ACC112 (cell line): Measurements from ENCODE around the gene MAGI2.

ENCODE experiments used
- H2AFZ ChIP-seq: fragments of 200-600 bp; sonication (generic); one replicate; pipeline ENCODE4 v1.6.0; 2017; ENCODE audit warnings: antibody characterized with exemption, low read length; ENCODE audit not compliant: unreplicated experiment
- H3K27ac ChIP-seq: fragments of 200-600 bp; sonication (generic); 2 replicates; pipeline ENCODE4 v1.5.1; 2014; ENCODE audit warnings: low read depth, mild to moderate bottlenecking, antibody characterized with exemption, low read length, moderate library complexity
- H3K27me3 ChIP-seq: fragments of 200-600 bp; sonication (generic); 2 replicates; pipeline ENCODE4 v1.6.1; 2014; ENCODE audit warnings: mild to moderate bottlenecking, antibody characterized with exemption, low read length, moderate library complexity, mixed read lengths; ENCODE audit not compliant: insufficient read depth
- H3K36me3 ChIP-seq: fragments of 200-600 bp; sonication (generic); 2 replicates; pipeline ENCODE4 v1.6.1; 2016; ENCODE audit warnings: mild to moderate bottlenecking, antibody characterized with exemption, low read length, moderate library complexity, mixed read lengths; ENCODE audit not compliant: insufficient read depth
- H3K4me1 ChIP-seq: fragments of 200-600 bp; sonication (generic); one replicate; pipeline ENCODE4 v1.6.1; 2016; ENCODE audit warnings: low read length, mixed read lengths; ENCODE audit not compliant: insufficient read depth, unreplicated experiment, control insufficient read depth
- H3K4me3 ChIP-seq: fragments of 200-600 bp; sonication (generic); 2 replicates; pipeline ENCODE4 v1.5.1; 2014; ENCODE audit warnings: mild to moderate bottlenecking, low read depth, low read length
- H3K79me2 ChIP-seq: fragments of 200-600 bp; sonication (generic); one replicate; pipeline ENCODE4 v1.6.0; 2016; ENCODE audit warnings: low read length; ENCODE audit not compliant: control insufficient read depth, unreplicated experiment, insufficient read depth

MAGI2 gene

DNA sequence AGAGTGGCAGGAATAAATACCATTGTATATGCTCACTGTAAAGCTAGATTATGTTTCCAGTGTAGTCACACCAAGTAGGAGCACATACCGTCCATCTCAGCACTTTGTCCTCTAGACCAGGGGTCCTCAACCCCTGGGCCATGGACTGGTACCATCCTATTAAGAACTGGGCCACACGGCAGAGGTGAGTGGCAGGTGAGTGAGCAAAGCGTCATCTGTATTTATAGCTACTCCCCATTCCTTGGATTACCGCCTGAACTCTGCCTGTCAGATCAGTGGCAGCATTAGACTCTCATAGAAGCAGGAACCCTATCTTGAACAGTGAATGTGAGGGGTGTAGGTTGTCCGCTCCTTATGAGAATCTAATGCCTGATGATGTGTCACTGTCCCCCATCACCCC lies 735.3 kb downstream of the MAGI2 start:
- H3K4me1 ChIP-seq: no peaks in the 10 kb centered on the region

DNA sequence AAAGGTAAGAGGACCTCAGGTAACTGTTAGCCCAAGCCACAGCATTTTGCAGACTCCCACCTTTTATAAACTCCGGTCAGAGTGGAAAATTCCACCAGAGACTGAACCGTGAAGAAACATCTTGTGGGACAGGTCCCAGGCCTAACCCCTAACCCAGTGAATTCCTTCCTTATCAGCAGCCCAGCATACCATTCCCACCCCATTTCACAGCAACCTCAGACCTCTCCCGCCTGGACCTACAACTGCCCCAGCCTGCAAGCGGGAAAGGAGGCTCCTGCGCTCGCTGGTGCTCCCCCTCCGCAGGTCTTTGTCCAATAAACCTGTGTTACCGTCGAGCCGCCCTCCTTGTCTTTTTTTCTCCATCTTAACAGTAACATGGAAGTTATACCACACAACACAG lies 736.6 kb downstream of the MAGI2 start:
- H3K4me1 ChIP-seq: no peaks in the 10 kb centered on the region
- no peaks in the 10 kb centered on the region for H3K36me3 ChIP-seq
- H3K27me3 ChIP-seq: no peaks in the 10 kb centered on the region
- no peak overlapping the region for H3K27ac ChIP-seq
- H3K79me2 ChIP-seq: no peaks in the 10 kb centered on the region
- H3K4me3 ChIP-seq: no peak overlapping the region
- no peak overlapping the region for H2AFZ ChIP-seq

More for the DNA sequence above, 735.3 kb downstream of the MAGI2 start:
- Histone ChIP-seq H3K27ac (no peak overlapping the region), H3K4me3 (no peak overlapping the region), H3K36me3 (no peaks in the 10 kb centered on the region), H3K27me3 (no peaks in the 10 kb centered on the region), H3K79me2 (no peaks in the 10 kb centered on the region), H2AFZ (no peak overlapping the region)

DNA sequence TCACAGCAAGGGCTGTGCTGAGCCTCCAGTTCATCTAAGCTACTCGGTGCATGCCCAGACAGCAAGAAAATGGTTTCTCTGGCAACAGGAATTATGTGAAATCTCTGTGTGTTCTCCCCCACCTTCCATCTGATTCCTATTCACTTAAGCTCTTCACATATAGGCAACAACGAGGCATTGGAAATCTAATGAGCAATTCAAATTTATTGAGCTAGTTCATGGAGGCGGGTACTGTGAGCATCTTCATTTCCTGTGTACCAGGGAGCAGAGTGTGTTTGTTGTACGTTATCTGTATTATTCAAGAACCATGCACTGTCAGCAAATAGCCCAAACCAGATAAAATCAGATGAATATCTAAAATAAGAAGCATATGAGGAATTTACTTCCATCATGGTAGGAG lies 739.1 kb downstream of the MAGI2 start:
- H3K36me3 ChIP-seq: no peaks in the 10 kb centered on the region
- H2AFZ ChIP-seq: no peak overlapping the region
- H3K27me3 ChIP-seq: no peaks in the 10 kb centered on the region
- no peak overlapping the region for H3K27ac ChIP-seq
- no peak overlapping the region for H3K4me3 ChIP-seq
- no peaks in the 10 kb centered on the region for H3K4me1 ChIP-seq
- H3K79me2 ChIP-seq: no peaks in the 10 kb centered on the region

DNA sequence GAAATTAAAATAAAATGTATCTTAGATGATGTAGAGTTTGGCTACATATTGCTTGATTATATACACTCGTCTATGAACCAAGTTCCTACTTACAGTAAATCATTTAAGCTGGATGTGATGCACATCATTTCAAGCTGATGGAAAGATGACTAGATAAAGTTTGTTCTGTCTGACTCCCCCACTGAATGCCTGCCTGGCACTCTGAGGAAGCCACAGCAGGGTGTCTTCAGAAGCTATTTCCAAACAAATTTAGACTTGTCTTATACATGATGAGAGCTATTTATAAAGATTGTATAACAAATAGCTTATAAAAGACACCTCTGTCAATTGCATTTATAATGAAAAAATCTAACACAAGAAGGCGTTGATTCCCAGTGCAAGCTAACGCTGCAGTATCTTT lies 741.4 kb downstream of the MAGI2 start:
- Histone ChIP-seq H3K27ac (no peak overlapping the region), H3K79me2 (no peaks in the 10 kb centered on the region), H3K36me3 (no peaks in the 10 kb centered on the region), H2AFZ (no peak overlapping the region), H3K4me3 (no peak overlapping the region), H3K27me3 (no peaks in the 10 kb centered on the region), H3K4me1 (no peaks in the 10 kb centered on the region)

DNA sequence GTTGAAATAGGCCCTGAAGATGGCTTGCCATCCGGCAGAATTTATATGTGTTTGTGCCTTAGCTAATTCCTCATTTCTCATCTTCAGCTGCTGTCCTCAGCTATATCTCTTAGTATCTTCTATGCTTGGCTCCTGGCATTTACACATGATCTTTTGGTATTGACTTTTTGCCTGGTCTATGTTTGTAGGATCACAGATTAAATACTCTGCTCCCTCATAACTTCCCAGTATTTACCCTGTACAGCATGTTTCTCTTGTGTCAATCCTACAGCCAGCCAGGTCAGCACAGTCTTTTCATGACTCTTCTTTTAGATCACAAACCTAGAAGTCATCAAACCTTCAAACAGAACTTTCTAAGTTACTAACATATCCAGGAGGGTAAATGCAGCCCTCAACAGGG lies 743.8 kb downstream of the MAGI2 start:
- no peaks in the 10 kb centered on the region for H3K36me3 ChIP-seq
- no peak overlapping the region for H2AFZ ChIP-seq
- H3K79me2 ChIP-seq: no peaks in the 10 kb centered on the region
- H3K27ac ChIP-seq: no peak overlapping the region
- no peaks in the 10 kb centered on the region for H3K4me1 ChIP-seq
- H3K4me3 ChIP-seq: no peak overlapping the region
- no peaks in the 10 kb centered on the region for H3K27me3 ChIP-seq

DNA sequence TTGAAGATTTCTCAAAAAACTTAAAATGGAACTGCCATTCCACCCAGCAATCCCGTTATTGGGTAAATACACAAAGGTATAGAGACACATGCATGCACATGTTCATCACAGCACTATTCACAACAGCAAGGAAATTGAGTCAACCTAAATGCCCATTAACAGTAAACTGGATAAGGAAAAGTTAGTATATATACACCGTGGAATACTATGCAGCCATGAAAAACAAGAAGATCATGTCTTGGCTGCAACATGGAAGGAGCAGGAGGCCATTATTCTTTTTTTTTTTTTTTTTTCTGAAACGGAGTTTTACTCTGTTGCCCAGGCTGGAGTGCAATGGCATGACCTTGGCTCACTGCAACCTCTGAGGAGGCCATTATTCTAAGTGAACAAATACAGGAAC lies 749.0 kb downstream of the MAGI2 start:
- Histone ChIP-seq H3K27ac (no peak overlapping the region), H3K27me3 (no peaks in the 10 kb centered on the region), H3K4me3 (no peak overlapping the region), H3K79me2 (no peaks in the 10 kb centered on the region), H3K4me1 (peaks cover 24% of the 10 kb centered on the region), H3K36me3 (no peaks in the 10 kb centered on the region), H2AFZ (no peak overlapping the region)

DNA sequence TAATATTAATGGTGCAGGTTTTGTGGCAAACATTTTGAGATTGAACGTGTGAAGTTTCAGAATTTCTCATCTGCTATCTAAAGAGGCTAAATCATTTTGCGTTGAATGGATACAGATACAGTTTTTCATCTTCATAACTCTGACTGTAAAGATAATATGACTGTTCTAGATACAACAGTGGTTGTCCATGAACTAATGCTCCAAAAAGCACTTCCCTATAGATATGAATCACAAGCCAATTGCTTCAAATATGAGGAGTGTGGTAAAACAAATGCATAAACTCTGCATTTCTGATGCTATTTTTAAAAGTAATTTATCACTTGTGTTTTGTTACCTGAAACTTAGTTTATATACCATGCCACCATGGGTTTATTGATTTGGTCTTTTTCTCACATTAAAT lies 750.1 kb downstream of the MAGI2 start:
- no peak overlapping the region for H2AFZ ChIP-seq
- no peaks in the 10 kb centered on the region for H3K79me2 ChIP-seq
- peaks cover 24% of the 10 kb centered on the region for H3K4me1 ChIP-seq
- no peak overlapping the region for H3K4me3 ChIP-seq
- peak overlapping the region; percentile 40 for H3K27ac ChIP-seq
- no peaks in the 10 kb centered on the region for H3K36me3 ChIP-seq
- H3K27me3 ChIP-seq: no peaks in the 10 kb centered on the region

DNA sequence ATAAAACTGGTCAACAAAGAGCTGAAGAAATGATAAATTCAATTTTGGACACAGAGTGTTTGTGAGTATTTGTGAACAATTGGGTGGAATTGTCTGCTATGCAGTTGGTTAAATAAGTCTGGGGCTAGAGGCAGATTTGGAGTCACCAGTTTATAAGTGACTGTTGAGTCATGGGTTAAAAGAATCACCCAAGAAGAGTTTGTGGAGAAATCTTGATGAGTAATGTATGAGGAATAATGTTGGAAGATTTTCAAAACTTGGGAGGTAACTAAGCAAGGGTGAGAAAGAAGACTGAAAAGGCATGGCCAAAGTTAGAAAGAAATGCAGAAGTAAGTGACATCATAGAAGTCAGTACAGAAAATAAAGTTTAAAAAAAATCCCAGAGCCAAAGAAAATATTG lies 750.7 kb downstream of the MAGI2 start:
- Histone ChIP-seq H2AFZ (no peak overlapping the region), H3K4me1 (peaks cover 24% of the 10 kb centered on the region), H3K27me3 (no peaks in the 10 kb centered on the region), H3K36me3 (no peaks in the 10 kb centered on the region), H3K79me2 (no peaks in the 10 kb centered on the region), H3K4me3 (no peak overlapping the region), H3K27ac (peak overlapping the region; percentile 66)

DNA sequence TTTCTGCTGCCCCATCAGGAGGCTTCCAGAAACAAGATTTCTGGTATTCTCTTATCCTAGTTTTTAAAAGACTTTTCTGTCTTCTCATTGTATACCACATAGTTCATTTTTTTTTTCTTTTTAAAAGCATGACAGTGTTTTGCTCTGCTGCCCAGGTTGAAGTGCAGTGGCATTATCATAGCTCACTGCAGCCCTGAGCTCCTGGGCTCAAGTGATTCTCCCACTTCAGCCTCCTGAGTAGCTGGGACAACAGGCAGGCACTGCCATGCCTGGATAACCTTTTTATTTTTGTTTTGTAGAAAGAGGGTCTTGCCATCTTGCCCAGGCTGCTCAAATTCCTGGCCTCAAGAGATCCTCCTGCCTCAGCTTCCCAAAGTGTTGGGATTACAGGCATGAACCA lies 757.6 kb downstream of the MAGI2 start:
- H3K27me3 ChIP-seq: no peaks in the 10 kb centered on the region
- no peak overlapping the region for H3K27ac ChIP-seq
- no peak overlapping the region for H2AFZ ChIP-seq
- no peak overlapping the region for H3K4me3 ChIP-seq
- H3K4me1 ChIP-seq: no peaks in the 10 kb centered on the region
- H3K79me2 ChIP-seq: no peaks in the 10 kb centered on the region
- no peaks in the 10 kb centered on the region for H3K36me3 ChIP-seq

DNA sequence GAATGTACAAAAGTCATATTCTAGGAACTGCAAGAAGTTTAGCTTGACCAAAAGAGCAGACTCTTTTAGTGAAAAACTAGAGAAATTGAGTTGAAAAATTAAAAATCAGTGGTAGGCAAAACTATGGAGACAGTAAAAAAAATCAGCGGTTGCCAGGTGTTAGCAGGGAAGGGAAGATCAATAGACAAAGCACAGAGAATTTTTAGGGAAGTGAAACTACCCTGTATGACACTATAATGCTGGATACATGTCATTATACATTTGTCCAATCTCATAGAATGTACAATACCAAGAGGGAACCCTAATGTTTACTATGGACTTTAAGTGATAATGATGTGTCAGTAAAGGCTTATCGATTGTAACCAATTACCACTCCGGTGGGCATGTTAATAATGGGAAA lies 761.9 kb downstream of the MAGI2 start:
- Histone ChIP-seq H3K27me3 (no peaks in the 10 kb centered on the region), H3K27ac (no peak overlapping the region), H3K4me3 (no peak overlapping the region)

DNA sequence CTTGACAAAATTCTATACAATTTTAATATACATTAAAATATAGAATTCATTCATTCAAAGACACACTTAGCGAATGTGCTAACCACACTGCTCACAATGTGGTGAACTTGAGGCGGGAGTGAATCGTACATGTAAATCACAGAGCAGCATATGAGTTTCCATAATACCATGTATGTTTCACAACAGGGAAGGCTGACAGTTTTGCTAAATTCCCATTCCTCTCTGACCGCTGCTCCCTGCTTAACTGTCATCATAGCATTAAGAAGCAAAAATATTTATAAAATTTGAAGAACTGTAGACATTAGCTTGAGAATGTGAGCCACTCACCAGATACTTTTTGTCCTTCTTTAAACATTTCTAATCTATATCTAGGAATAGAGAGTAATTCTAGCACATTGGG lies 763.3 kb downstream of the MAGI2 start:
- Histone ChIP-seq H3K4me3 (no peak overlapping the region), H3K27me3 (no peaks in the 10 kb centered on the region), H3K79me2 (no peaks in the 10 kb centered on the region), H3K36me3 (no peaks in the 10 kb centered on the region), H3K4me1 (no peaks in the 10 kb centered on the region), H3K27ac (no peak overlapping the region), H2AFZ (no peak overlapping the region)

More for the DNA sequence above, 761.9 kb downstream of the MAGI2 start:
- H3K36me3 ChIP-seq: no peaks in the 10 kb centered on the region
- no peaks in the 10 kb centered on the region for H3K4me1 ChIP-seq
- H2AFZ ChIP-seq: no peak overlapping the region
- H3K79me2 ChIP-seq: no peaks in the 10 kb centered on the region

DNA sequence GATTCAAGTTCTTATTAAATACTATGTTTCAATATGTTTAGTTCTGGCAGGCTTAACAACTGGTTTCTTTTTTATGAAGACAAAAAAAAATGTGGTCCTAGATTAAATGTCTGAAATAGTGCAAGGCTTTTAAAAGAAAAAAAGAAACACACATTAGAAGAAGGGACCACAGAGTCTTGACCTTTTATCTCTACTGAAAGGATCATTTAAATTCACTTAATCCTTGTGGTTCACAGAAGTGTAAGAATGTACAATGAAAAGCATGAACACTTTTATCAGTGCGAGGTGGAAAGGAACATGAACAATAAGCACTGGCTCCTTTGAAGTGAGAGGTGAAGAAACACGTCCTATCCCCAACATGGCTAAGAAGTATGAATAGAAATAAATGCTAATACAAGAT lies 765.1 kb downstream of the MAGI2 start:
- H3K27ac ChIP-seq: no peak overlapping the region
- H3K27me3 ChIP-seq: no peaks in the 10 kb centered on the region
- no peaks in the 10 kb centered on the region for H3K4me1 ChIP-seq
- no peaks in the 10 kb centered on the region for H3K79me2 ChIP-seq
- H2AFZ ChIP-seq: no peak overlapping the region
- no peak overlapping the region for H3K4me3 ChIP-seq
- H3K36me3 ChIP-seq: no peaks in the 10 kb centered on the region
